Effector memory CD8-positive, alpha-beta T cell (primary cell): ENCODE measurements around the gene SPECC1L.

Source experiments
- ATAC-seq: fragments of 150-1000 bp; cut with Tn5 transposase; replicated peaks from 2 replicates; pipeline ENCODE4 v1.10.0; 2021; ENCODE audit warnings: mild to moderate bottlenecking, moderate library complexity
- DNase-seq, 3 experiments: peaks; one replicate each; pipeline ENCODE4 v3.0.0; 2021
- H3K27ac Mint-ChIP-seq, 2 donors: one replicate each; pipeline ENCODE4 v1.8.0; 2022; ENCODE audit warnings: mild to moderate bottlenecking in 2 of 2, mixed read lengths in 2 of 2, moderate library complexity in 2 of 2
- H3K27me3 Mint-ChIP-seq, 2 donors: one replicate each; pipeline ENCODE4 v1.8.0; 2022; ENCODE audit warnings: mixed read lengths in 2 of 2
- H3K36me3 Mint-ChIP-seq: one replicate; pipeline ENCODE4 v1.8.0; 2022; ENCODE audit warnings: mild to moderate bottlenecking, moderate library complexity, mixed read lengths; ENCODE audit not compliant: insufficient read depth
- H3K4me1 Mint-ChIP-seq, 2 donors: one replicate each; pipeline ENCODE4 v1.8.0; 2022; ENCODE audit warnings: low read depth in 2 of 2, mixed read lengths in 2 of 2
- H3K4me3 Mint-ChIP-seq, 2 donors: one replicate each; pipeline ENCODE4 v1.8.0; 2022; ENCODE audit warnings: mild to moderate bottlenecking in 2 of 2, mixed read lengths in 2 of 2, moderate library complexity in 2 of 2
- H3K9me3 Mint-ChIP-seq, 2 donors: one replicate each; pipeline ENCODE4 v1.8.0; 2022; ENCODE audit warnings: mixed read lengths in 2 of 2

The SPECC1L gene

GRCh38 chr22:24380220-24380904 lies 109.7 kb downstream of the SPECC1L start:
- Mint-ChIP-seq H3K27me3 (no peaks in the 10 kb centered on the region), H3K9me3 (no peaks in the 10 kb centered on the region), H3K4me3 (no peak overlapping the region), H3K4me1 (peaks cover 0 to 5% of the 10 kb centered on the region in 2 donors), H3K27ac (peak overlapping the region in 1 of 2 donors; percentile 23), H3K36me3 (peaks cover 27% of the 10 kb centered on the region)
- ATAC-seq: no peak
- no peak for DNase-seq

GRCh38 chr22:24380905-24381230 lies 110.2 kb downstream of the SPECC1L start:
- peaks cover 0 to 5% of the 10 kb centered on the region in 2 donors for H3K4me1 Mint-ChIP-seq
- no peaks in the 10 kb centered on the region for H3K27me3 Mint-ChIP-seq
- H3K27ac Mint-ChIP-seq: no peak overlapping the region
- ATAC-seq (no peak), DNase-seq (no peak)
- no peak overlapping the region for H3K4me3 Mint-ChIP-seq
- H3K36me3 Mint-ChIP-seq: peaks cover 23% of the 10 kb centered on the region
- no peaks in the 10 kb centered on the region for H3K9me3 Mint-ChIP-seq

- ATAC-seq (no peak), DNase-seq (no peak)
- Mint-ChIP-seq H3K27ac (no peak overlapping the region), H3K27me3 (no peaks in the 10 kb centered on the region), H3K4me3 (no peak overlapping the region), H3K9me3 (no peaks in the 10 kb centered on the region), H3K4me1 (peaks cover 0 to 5% of the 10 kb centered on the region in 2 donors), H3K36me3 (peaks cover 21% of the 10 kb centered on the region)
Measured at GRCh38 chr22:24383061-24383460, 112.4 kb downstream of the SPECC1L start.

- Mint-ChIP-seq H3K36me3 (peaks cover 20% of the 10 kb centered on the region), H3K27me3 (no peaks in the 10 kb centered on the region), H3K4me3 (no peak overlapping the region), H3K4me1 (peaks cover 0 to 5% of the 10 kb centered on the region in 2 donors), H3K27ac (peak overlapping the region in 1 of 2 donors; percentile 7), H3K9me3 (no peaks in the 10 kb centered on the region)
- no peak for DNase-seq
- no peak for ATAC-seq
Measured at GRCh38 chr22:24384131-24384530, 113.5 kb downstream of the SPECC1L start.

GRCh38 chr22:24386937-24387471 lies 116.4 kb downstream of the SPECC1L start:
- H3K9me3 Mint-ChIP-seq: no peaks in the 10 kb centered on the region
- no peak overlapping the region for H3K4me3 Mint-ChIP-seq

GRCh38 chr22:24389680-24390079 lies 119.0 kb downstream of the SPECC1L start:
- DNase-seq (no peak), ATAC-seq (no peak)
- Mint-ChIP-seq H3K27ac (peak overlapping the region in 1 of 2 donors; percentile 63), H3K9me3 (no peaks in the 10 kb centered on the region), H3K27me3 (no peaks in the 10 kb centered on the region), H3K4me1 (no peaks in the 10 kb centered on the region), H3K36me3 (peaks cover 5% of the 10 kb centered on the region), H3K4me3 (no peak overlapping the region)

More at GRCh38 chr22:24386937-24387471, 116.4 kb downstream of the SPECC1L start:
- DNase-seq (no peak), ATAC-seq (no peak)
- no peaks in the 10 kb centered on the region for H3K27me3 Mint-ChIP-seq
- H3K4me1 Mint-ChIP-seq: no peaks in the 10 kb centered on the region
- H3K27ac Mint-ChIP-seq: no peak overlapping the region
- peaks cover 8% of the 10 kb centered on the region for H3K36me3 Mint-ChIP-seq

GRCh38 chr22:24390156-24390555 lies 119.5 kb downstream of the SPECC1L start:
- no peaks in the 10 kb centered on the region for H3K27me3 Mint-ChIP-seq
- H3K36me3 Mint-ChIP-seq: peaks cover 10% of the 10 kb centered on the region
- ATAC-seq (no peak), DNase-seq (no peak)
- no peak overlapping the region for H3K4me3 Mint-ChIP-seq
- no peaks in the 10 kb centered on the region for H3K4me1 Mint-ChIP-seq
- peak overlapping the region in 1 of 2 donors; percentile 63 for H3K27ac Mint-ChIP-seq
- H3K9me3 Mint-ChIP-seq: no peaks in the 10 kb centered on the region

- Mint-ChIP-seq H3K27ac (no peak overlapping the region), H3K36me3 (peaks cover 14% of the 10 kb centered on the region), H3K4me3 (no peak overlapping the region), H3K4me1 (no peaks in the 10 kb centered on the region), H3K9me3 (no peaks in the 10 kb centered on the region), H3K27me3 (no peaks in the 10 kb centered on the region)
- no peak for ATAC-seq
- no peak for DNase-seq
Measured at GRCh38 chr22:24390576-24390975, 119.9 kb downstream of the SPECC1L start.

GRCh38 chr22:24391836-24392217 lies 121.2 kb downstream of the SPECC1L start:
- Mint-ChIP-seq H3K27me3 (no peaks in the 10 kb centered on the region), H3K36me3 (peaks cover 21% of the 10 kb centered on the region), H3K4me3 (no peak overlapping the region), H3K4me1 (no peaks in the 10 kb centered on the region), H3K9me3 (no peaks in the 10 kb centered on the region), H3K27ac (no peak overlapping the region)
- no peak for ATAC-seq
- no peak for DNase-seq

- DNase-seq (no peak), ATAC-seq (no peak)
- no peaks in the 10 kb centered on the region for H3K27me3 Mint-ChIP-seq
- no peaks in the 10 kb centered on the region for H3K9me3 Mint-ChIP-seq
- H3K4me3 Mint-ChIP-seq: no peak overlapping the region
- peaks cover 22% of the 10 kb centered on the region for H3K36me3 Mint-ChIP-seq
- no peaks in the 10 kb centered on the region for H3K4me1 Mint-ChIP-seq
- H3K27ac Mint-ChIP-seq: peak overlapping the region in 1 of 2 donors; percentile 56
Measured at GRCh38 chr22:24392218-24392931, 121.7 kb downstream of the SPECC1L start.

GRCh38 chr22:24393012-24393559 lies 122.5 kb downstream of the SPECC1L start:
- H3K27ac Mint-ChIP-seq: peak overlapping the region in 1 of 2 donors; percentile 56
- H3K4me1 Mint-ChIP-seq: peaks cover 2 to 3% of the 10 kb centered on the region in 2 donors
- no peak for ATAC-seq
- H3K36me3 Mint-ChIP-seq: peaks cover 22% of the 10 kb centered on the region
- no peaks in the 10 kb centered on the region for H3K9me3 Mint-ChIP-seq
- H3K4me3 Mint-ChIP-seq: no peak overlapping the region
- no peak for DNase-seq
- no peaks in the 10 kb centered on the region for H3K27me3 Mint-ChIP-seq

- Mint-ChIP-seq H3K27ac (no peak overlapping the region), H3K4me1 (peaks cover 3% of the 10 kb centered on the region in 2 donors), H3K27me3 (no peaks in the 10 kb centered on the region), H3K4me3 (no peak overlapping the region), H3K36me3 (peaks cover 22% of the 10 kb centered on the region), H3K9me3 (no peaks in the 10 kb centered on the region)
- no peak for DNase-seq
- ATAC-seq: no peak
Measured at GRCh38 chr22:24393848-24394247, 123.2 kb downstream of the SPECC1L start.

GRCh38 chr22:24394254-24394653 lies 123.6 kb downstream of the SPECC1L start:
- Mint-ChIP-seq H3K27ac (no peak overlapping the region), H3K4me1 (peaks cover 3% of the 10 kb centered on the region in 2 donors), H3K27me3 (no peaks in the 10 kb centered on the region), H3K36me3 (peaks cover 22% of the 10 kb centered on the region), H3K4me3 (no peak overlapping the region), H3K9me3 (no peaks in the 10 kb centered on the region)
- no peak for DNase-seq
- no peak for ATAC-seq

- no peaks in the 10 kb centered on the region for H3K9me3 Mint-ChIP-seq
- peaks cover 22% of the 10 kb centered on the region for H3K36me3 Mint-ChIP-seq
- H3K27ac Mint-ChIP-seq: peak overlapping the region in 1 of 2 donors; percentile 83
- H3K4me1 Mint-ChIP-seq: peaks cover 25 to 26% of the 10 kb centered on the region in 2 donors
- no peak for DNase-seq
- no peak for ATAC-seq
- H3K27me3 Mint-ChIP-seq: no peaks in the 10 kb centered on the region
- H3K4me3 Mint-ChIP-seq: no peak overlapping the region
Measured at GRCh38 chr22:24398409-24398808, 127.8 kb downstream of the SPECC1L start.
